SH-SY5Y (cell line): Measurements from ENCODE around the gene NFAM1.

Source experiments
- GATA2 ChIP-seq: IDR thresholded peaks from 2 replicates; pipeline ENCODE4 v1.6.1; 2011; ENCODE audit warnings: mild to moderate bottlenecking, low read depth, low read length
- GATA3 ChIP-seq: IDR thresholded peaks from 2 replicates; pipeline ENCODE4 v1.6.1; 2011; ENCODE audit warnings: low read depth, mild to moderate bottlenecking, low read length, moderate library complexity

DNA sequence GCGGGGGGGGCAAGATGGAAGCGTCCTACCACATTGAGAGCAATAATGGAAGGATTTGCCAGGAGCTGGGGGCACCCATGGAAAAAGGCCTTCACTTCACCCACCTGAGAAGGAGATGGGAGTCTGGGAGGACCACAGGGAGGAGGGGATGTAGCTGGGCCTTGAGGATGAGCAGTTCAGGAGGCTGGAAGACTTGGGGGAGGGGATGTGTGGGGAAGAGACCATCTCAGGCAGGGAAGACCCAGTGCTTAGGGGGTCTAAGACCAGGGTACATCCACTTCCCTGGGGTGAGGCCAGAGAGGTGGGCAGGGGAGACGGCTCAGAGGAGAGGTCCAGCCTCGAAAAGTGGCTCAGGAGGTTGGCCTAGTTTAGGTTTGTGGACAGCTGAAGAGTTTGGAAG lies 90.4 kb downstream of the NFAM1 start:
- TF ChIP-seq GATA3 (no peak), GATA2 (no peak)
